HG02938 (cell line): ENCODE results near the gene POLR3E.

Source experiments
- ATAC-seq: cut with Tn5 transposase; IDR thresholded peaks from one replicate; pipeline ENCODE4 v1.9.1; 2021; ENCODE audit warnings: mild to moderate bottlenecking, moderate library complexity; ENCODE audit not compliant: unreplicated experiment

Gene POLR3E

GRCh38 chr16:22316411-22316811 is 19.2 kb downstream of the POLR3E start:
- ATAC-seq, result no peak

- ATAC-seq, result no peak
Observed at GRCh38 chr16:22317001-22317530, 19.9 kb downstream of the POLR3E start.

DNA sequence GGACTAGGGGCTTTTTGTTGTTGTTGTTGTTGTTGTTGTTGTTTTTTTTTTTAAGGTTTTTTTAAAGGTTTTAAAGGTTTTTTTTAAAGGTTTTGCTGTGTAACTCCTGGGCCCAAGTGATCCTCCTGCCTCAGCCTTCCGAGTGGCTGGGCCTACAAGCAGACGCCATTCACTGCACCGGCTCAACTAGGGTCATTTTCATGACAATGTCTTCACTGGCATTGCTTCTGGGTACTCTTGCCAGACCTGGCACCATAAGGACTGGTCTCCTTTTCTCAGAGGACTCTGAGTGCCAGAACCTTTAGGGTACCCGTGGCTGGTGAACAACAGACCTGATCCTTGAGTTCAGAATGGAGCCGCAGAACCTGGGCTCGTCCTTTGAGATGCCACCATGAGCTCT is 20.4 kb downstream of the POLR3E start:
- no peak for ATAC-seq

DNA sequence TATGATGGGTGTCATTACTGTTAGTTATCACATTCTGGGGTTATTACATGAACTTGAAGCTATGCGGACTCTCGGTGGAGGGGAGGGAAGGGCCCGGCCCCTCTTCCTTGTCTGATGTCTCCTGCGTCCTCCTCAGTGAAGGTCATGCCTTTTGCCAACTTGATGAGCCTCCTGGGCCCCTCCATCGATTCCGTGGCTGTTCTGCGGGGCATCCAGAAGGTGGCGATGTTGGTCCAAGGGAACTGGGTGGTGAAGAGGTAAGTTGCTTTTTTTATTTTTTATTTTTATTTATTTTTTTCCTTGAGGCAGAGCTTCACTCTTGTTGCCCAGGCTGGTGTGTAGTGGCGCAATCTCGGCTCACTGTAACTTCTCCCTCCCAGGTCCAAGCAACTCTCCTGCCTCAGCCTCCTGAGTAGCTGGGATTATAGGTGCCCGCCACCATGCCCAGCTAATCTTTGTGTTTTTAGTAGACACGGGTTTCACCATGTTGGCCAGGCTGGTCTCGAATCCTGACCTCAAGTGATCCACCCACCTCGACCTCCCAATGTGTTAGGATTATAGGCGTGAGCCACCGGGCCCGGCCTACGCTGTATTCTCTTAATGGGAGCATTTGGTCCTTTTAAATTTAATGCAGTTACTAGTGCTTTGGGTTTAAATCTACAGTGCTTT is 21.6 kb downstream of the POLR3E start:
- no peak for ATAC-seq

DNA sequence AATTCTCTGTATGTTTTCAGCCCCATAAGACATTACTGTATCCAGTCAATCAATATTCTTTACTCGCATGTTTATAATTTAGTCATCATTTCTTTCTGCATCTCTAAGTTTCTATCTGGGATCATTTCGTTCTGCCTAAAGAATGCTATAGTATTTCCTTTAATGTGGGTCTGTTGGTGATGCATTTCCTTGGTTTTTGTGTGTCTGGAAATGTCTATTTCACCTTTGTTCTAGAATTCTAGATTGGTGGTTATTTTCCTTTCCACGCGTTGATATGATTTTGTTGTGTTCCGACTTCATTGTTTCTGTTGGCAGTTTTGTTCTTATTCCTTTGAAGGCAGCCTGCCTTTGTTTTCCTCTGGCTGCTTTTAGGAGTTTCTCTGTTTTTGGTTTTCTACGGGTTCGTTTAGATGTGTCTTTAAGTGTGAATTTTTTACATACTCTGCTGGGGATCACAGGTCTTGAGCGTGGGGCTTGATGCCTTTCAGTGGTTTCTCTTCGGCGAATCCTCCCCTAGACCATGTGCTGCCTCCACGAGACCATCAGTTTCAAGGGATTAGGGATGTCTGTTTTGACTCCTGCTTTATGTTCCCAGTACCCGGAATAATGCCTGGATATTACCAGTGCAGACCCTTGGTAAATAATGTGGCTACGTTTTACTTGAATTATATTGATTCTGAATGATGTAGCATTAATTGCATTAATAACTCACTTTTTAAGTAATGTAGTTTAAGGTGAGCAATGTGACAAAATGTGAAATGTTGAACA is 23.5 kb downstream of the POLR3E start:
- ATAC-seq, result no peak

DNA sequence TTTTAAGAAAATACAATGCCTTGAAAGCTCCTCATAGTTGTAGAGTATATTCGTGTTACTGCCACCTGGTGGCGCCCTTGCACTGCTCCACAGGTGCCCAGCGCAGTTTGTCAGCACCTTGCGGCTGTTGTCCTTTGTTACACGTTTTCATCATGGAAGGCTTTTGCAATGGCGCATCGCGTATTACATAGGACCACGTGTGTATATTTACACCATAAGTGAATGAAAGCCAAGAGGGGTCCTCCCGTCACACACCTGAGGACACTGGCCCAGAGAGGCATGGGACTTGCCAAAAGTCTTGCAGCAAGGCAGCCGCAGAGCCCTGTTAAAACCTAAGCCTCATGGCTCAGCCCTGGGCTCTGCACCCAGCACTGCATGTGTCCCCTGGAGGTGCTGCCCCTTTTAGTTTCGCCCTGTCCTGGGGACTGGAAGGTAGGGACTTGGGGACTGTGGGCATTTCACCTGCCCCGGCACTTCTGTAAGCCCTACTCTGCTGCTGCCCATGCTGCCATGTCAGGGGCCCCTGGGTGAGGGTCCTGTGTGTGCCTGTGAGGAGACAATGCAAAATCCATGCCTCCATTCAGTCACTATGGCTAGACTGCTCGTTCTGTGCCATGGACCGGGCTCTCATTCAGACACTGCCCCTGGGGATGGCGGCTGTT is 24.3 kb downstream of the POLR3E start:
- ATAC-seq, result no peak

DNA sequence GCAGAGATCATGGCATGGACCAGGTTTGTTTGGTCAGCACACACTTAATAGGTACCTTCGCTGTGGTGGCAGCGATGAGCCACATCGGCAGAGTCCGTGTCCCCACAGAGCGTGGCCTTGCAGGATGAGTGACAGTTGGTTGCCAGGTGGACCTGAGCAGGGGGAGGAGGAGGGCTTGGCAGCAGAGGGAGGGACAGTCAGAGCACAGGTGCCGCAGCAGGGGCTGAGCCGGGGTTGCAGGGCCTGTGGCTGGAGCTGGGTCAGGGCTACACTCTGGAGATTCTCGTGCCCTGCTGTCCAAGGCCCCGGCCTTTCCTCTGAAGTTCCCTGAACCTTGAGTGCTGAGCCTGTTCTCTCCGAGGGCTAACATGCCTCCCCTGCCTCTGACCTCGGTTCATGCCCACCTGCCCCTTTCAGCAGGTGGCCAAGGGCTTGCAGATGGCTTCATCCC is 24.8 kb downstream of the POLR3E start:
- ATAC-seq, result no peak

DNA sequence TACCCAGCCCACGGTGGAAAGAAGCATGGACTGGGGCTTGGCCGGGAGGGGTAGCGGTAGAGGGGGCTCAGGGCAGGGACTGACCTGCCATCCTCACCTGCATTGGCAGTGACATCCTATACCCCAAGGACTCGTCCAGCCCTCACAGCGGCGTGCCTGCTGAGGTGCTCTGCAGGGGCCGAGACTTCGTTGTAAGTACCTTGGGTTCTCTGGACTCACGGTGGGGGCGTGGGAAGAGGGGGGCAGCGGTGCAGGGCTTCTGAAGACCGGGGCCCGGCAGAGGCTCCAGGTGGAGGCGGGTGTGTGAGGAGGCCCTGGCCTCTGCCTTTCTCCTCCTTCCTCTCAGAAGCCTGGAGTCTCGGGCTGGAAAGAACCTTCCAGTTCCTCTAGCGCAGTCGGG is 25.5 kb downstream of the POLR3E start:
- no peak for ATAC-seq

DNA sequence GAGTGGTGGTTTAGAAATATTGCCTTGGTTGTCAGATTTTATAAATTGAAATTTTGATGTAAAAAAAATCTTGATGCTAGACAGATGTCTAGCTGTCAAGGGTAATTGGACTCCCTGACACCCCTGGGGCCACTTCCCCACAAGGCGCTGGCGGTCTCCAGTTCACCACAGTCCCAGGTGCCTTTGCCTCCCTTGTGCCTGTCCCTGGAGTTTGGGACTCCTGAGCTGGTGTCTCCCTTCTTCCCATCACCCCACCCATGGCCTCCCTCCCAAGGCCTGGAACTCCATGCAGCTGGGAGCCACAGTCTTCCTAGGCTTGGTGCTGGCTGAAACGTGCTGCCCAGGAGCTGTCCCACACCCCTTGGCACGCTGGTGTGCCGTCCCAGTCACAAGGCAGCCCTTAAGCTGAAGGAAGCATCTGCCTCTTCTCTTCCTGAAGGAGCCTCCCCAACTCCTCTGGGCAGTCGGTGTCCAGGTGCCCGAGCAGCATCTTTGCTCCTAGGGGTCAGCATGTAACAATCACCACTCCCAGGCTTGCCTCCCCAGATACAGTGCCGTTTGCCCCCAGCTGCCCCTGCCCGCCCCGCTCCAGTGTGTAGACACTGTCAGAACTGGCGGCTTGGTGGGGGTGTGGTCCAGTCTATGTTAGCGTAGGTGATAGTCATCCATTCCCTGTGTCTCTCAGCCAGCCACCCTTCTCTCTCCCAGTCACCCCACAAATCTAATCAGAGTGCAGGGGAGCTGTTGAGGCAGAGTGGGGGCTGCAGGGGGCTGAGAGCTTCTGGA is 26.2 kb downstream of the POLR3E start:
- ATAC-seq, result no peak

- ATAC-seq, result no peak
Observed at GRCh38 chr16:22323959-22324786, 27.0 kb downstream of the POLR3E start.

DNA sequence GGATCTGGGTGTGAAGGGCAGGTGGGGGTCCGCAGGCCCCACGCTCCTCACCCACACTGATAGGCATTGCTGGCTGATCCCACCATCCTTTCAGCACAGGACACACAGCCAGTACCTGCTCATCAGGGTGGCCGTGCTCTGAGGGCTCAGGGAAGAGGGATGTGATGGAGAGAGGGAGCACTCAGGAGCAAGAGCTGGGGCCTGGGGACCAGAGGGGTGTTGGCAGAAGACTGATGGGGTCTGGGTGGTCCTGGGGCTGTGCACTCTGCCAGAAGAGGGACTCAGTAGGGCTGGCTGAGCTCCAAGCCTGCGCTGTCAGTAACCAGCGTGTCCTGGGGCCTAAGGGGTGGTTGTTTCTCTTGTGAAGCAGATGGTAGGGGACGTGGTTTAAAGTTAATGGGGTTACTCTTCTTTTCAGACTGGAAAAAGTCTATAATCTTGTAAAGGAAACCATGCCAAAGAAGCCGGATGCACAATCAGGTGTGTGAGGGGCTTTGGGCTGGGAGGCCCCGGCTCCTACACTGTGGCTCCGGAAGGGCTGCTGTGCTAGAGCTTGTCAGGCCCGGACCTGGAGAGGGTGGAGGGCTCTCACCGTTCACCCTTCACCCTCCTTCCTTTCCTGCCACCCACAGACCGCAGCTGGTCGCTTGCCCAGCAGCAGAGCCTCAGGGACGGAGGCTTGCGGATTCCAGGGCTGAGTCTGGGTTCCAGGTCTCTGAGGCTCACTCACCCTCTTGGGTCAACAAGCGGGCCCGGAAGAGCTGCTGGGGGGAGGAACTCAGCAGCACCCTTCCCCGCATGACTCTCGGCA is 27.8 kb downstream of the POLR3E start:
- no peak for ATAC-seq

DNA sequence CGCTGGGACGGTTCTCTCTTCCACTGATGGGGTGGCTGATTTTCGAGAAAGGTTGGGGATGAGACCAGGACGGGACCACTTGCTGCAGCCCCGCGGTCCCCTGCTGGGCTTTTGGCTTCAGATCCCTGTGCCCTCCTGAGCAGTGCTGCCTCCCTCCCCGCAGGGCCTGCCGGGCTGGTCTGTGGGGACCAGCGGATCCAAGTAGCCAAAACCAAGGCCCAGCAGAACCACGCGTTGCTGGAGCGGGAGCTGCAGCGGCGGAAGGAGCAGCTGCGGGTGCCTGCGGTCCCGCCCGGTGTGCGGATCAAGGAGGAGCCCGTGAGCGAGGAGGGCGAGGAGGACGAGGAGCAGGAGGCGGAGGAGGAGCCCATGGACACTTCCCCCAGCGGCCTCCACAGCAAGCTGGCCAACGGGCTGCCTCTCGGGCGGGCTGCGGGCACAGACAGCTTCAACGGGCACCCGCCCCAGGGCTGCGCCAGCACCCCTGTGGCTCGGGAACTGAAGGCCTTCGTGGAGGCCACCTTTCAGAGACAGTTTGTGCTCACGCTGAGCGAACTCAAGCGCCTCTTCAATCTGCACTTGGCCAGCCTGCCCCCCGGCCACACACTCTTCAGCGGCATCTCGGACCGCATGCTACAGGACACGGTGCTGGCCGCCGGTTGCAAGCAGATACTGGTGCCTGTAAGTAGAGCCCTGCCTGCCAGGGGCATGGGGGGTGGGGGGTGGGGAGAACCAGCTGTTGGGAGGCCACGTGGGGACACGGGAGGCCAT is 28.6 kb downstream of the POLR3E start:
- no peak for ATAC-seq

GRCh38 chr16:22326369-22326652 is 29.1 kb downstream of the POLR3E start:
- ATAC-seq, result no peak

DNA sequence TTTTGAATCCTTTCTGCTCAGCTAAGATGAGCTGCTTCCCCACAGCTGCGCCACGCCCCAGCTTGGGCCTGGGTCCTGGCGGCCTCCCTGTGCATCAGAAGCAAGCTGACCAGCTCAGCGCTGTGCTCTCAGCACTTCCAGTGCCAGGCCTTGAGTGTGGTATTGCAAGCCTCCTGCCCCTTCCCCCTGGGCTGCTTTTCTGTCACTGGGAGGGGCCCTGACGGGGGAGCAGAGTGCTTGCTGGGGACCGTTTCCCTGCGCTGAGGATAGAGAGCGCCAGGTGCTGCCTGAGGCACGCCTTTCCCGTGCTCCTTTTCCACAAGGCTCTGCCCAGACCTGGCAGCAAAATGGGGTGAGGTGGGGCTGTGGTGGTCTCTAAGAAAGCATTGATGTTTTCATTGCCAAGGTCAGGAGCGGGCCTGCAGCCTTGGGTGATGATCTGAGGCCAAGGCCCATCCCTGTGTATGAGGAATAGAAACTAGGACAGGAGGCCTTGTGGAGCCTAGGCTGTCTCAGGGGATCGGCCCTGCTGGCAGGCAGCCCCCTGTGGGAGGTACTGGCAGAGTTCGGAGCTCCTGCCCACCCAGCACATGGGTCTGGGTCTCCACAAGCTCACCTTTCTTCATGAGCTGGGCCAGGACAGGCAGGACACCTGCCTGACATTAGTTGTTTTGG is 29.7 kb downstream of the POLR3E start:
- no peak for ATAC-seq

- ATAC-seq, result no peak
Observed at GRCh38 chr16:22327446-22327775, 30.2 kb downstream of the POLR3E start.

GRCh38 chr16:22328081-22328725 is 31.0 kb downstream of the POLR3E start:
- no peak for ATAC-seq

GRCh38 chr16:22329199-22329695 is 32.0 kb downstream of the POLR3E start:
- no peak for ATAC-seq

DNA sequence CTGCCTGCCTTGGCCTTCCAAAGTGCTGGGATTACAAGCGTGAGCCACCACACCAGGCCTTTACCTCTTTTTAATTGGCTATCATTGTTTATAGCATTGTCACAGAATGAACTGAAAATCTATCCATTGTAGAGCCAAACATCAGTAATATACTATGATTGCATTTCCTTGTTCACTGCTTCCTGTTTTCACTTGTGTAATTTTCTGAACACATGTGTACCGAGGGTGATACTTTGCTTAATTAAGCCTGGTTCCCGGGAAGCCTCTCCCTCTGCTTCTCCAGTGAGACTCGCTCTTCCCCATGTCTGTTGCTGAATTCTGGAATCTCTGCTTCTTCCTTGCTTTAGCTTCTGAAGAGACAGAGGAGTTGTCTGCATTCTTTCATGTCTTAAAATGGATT is 33.1 kb downstream of the POLR3E start:
- no peak for ATAC-seq
